GM18498 (cell line): ENCODE data around the gene CELF1.
"Not testable (repeated sequence)": the region's sequence is repeated elsewhere in the genome, so short reads cannot be mapped to it uniquely, and the experiment has no call there.

ENCODE experiments used
- ATAC-seq: cut with Tn5 transposase; IDR thresholded peaks from one replicate; pipeline ENCODE4 v1.9.1; 2021; ENCODE audit warnings: mild to moderate bottlenecking, moderate library complexity; ENCODE audit not compliant: unreplicated experiment

CELF1 gene

DNA sequence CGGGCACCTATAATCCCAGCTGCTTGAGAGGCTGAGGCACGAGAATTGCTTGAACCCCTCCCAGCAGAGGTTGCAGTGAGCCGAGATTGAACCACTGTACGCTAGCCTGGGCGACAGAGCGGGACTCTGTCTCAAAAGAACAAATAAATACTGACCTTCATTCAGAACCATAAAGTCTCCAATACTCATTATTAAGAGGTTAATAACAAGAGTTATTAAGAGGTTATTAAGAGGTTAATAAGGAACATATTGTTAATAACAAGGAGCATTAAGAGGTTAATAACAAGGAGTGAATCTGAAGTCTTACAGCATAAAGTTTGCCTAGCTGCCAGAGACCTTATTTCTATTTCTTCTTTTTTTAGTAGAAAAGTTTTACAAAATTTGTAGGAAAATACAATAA, 7.6 kb downstream of the CELF1 start:
- no peak for ATAC-seq

DNA sequence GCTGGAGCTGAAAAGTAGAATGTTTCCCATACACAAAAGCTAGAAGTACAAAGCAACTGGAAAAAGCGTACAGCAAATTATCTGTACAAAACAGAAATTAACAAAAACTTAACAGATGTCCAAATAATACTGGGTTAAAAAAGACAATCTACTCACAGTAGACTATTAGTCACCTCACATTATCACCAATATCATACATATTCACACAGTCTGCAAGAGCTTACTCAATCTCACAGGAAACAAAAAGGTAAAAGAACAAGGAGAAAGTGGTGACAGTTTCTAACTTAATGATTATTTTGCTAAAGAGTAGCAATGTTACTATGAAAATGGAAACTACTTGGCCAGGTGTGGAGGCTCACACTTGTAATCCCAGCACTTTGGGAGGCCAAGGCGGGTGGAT, 11.9 kb downstream of the CELF1 start:
- no peak for ATAC-seq

- no peak for ATAC-seq
These were observed 13.3 kb downstream of the CELF1 start for GRCh38 chr11:47539681-47540039.

GRCh38 chr11:47538741-47539565, 14.0 kb downstream of the CELF1 start:
- no peak for ATAC-seq

DNA sequence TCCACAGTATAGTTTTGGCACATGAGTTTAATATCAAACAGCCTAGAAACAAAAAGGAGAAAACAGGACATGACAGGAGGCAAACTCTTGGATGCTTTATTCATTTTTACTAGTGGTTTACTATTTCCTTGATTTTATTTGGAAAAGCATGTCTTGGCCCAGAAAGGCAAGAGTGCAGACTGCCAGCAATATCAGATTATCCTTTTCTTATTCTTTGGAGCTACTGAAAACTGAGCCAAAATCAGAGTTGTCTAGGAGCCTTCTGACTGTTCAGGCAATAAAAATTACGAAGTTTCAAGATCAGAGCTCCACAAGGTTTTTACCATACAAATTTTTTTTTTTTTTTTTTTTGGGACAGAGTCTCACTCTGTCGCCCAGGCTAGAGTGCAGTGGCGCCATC, 16.0 kb downstream of the CELF1 start:
- no peak for ATAC-seq

DNA sequence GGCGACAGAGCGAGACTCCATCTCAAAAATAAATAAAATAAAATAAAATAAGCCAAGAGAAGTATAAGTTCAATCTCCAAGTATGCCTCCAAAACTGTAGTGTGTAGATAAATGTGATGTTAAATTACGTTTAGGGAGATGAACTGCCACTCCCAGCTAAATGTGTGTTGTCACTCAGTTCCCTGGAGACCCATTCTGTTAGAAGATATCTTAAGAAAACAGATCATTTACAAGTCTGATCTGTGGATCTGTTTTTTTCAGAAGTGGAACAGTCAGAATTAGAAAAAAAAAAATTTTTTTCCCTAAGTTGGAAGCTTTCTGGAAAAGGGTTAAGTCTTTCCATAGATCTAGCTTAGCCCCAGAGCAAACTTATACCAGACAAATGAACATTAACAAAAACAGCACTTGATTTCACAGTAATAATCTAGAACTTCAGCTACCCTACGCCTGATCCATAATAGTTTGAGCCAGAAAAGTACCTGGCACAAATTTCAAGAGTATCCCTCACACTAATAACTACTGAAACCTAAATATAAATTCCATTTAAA, 18.2 kb downstream of the CELF1 start:
- no peak for ATAC-seq

DNA sequence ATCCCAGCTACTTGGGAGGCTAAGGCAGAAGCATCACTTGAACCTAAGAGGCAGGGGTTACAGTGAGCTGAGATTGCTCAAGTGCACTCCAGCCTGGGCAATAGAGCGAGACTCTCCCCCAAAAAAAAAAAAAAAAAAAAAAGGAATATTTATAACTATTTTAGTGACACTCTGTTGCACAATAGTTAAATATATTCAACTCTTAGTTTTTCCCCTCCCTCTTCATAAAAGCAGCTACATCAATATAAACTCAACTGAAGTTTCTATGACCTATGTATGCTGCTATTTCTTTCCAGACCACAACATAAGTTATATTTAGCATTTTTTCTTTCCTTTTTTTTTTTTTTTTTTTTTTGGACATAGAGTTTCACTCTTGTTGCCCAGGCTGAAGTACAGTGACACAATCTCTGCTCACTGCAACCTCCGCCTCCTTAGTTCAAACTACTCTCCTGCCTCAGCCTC, 19.2 kb downstream of the CELF1 start:
- no peak for ATAC-seq

DNA sequence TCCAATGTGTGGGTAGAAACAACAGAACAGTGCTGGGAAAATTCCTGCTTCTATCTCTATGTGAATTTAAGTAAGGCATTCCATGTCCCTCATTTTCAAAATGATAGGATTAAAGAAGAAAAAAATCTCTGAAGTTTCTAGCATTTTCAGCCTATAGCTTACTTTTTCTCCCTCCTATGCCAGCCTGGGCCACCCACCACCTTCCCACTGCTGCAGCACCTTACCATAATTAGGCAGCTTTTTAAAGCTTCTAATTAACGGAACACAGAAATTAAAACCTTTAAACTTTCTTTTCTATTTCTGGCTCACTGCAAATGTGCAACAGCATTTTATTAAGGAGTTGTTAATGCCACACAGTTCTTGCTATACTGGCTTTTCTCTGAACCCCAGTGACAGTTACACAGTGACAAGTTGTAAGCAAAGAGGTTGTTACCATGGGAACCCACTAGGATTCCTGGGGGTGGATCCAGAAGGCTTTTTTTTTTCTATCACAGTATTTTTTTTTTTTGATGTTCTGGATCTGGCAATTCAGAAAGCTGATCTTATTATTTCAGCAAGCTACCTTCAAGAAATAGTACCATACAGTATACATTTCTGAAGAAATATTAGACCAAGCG, 20.2 kb downstream of the CELF1 start:
- ATAC-seq = no peak

DNA sequence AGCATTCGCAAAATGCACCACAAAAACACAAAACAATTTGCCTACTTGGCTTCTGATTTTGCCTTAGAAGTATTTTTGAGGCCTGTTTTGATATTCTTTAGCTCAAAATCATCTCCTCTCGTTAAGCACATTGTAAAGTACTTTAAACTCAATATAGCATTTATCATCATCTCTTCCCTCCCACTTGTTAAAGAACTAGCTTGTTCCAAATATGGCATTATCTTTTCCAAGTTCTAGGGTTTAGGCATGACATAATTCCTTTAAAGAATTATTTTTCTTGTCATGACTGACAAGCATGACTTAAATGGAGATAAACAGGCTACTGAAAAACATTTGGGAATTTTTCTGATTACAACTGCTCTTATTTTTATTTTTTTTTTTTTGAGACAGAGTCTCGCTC, 21.3 kb downstream of the CELF1 start:
- no peak for ATAC-seq

DNA sequence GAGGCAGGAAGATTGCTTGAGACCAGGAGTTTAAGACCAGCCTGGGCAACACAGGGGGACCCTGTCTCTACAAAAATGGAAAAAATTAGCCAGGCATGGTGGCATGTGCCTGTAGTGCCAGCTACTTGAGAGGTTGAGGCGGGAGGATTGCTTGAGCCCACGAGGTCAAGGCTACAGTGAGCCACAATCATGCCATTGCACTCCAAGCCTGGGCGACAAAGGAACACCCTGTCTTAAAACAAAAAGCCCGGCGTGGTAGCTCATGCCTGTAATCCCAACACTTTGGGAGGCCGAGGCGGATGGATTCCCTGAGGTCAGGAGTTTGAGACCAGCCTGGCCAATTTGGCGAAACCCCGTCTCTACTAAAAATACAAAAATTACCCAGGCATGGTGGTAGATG, 22.2 kb downstream of the CELF1 start:
- not testable (repeated sequence) for ATAC-seq

DNA sequence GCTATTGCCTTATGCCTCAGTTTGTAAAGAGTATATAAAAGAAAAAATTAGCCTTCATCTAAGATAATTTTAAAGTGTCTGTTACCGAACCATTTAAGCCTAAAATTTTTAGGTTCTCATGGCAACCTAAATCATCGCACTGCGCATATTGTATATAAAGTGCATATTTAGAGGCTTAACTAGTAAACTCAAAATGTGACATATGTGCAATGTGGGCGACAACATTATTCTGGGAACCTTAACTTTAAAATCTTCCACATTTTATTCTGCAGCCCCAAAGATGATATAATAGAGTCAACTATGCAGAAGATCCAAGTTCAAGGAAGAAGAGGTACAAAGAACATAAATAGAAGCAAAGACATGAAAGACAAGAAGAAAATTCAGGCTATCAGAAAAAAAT, 23.0 kb downstream of the CELF1 start:
- ATAC-seq = no peak

GRCh38 chr11:47527186-47527585, 25.7 kb downstream of the CELF1 start:
- ATAC-seq = no peak

GRCh38 chr11:47526032-47526431, 26.9 kb downstream of the CELF1 start:
- not testable (repeated sequence) for ATAC-seq

DNA sequence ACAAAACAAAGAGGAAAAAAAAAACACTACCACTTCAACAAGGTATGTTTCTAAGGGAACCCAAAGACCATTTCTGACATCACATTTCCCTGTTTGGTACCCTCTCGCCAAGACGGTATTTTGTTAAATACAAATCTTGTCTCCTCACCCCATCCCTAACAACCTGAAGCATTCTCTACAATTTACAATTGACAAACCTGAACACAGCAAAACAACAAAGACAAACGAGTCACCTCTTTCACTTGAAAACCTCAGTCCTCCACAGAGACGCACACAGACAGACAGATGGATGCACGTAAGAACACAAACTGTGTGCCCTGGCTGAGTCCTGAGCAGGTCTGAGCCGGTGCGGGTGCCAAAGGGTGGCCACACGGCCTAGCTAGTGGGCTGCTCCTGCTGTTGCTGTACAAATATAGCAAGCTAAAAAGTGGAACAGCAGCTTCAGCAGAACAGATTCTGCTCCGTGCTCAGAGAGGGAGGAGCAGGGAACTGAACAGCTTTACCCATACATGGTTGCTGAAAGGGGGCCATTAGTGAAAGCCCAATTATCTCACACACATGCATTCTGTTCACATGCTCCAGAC, 28.5 kb downstream of the CELF1 start:
- ATAC-seq = peak; percentile 29

DNA sequence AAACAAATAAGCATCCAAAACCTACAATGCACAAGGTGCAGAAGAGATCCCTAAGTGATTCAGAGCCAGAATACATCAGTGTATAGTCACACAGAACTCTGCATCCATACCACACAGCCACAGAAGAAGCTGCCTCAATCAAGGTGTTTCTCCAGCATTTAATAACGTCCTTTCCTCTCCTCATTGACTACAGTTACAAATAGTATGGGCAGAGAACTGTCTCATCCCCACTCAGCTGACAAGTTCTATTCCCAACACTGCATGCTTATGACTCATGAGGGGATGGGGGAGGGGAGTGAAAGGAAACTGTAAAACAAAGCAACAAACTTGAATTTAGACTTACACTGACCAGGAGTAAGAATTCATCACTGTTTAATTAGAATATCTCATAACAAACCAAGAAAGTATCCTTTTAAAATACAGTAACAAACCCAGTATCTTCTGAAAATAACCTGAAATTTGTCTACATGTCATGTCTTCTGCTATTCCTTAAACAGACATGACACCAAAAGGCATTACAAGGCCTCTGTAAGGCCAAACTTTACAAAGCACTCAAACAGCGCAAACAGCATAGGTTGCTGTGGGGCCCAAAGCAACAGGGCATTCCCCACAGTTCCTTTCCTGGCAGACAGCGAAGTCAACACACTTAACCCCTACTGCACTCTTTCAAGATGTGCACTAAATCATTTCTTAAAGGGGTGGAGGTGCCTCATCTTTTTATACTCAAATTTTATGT, 29.3 kb downstream of the CELF1 start:
- ATAC-seq = peak; percentile 58

DNA sequence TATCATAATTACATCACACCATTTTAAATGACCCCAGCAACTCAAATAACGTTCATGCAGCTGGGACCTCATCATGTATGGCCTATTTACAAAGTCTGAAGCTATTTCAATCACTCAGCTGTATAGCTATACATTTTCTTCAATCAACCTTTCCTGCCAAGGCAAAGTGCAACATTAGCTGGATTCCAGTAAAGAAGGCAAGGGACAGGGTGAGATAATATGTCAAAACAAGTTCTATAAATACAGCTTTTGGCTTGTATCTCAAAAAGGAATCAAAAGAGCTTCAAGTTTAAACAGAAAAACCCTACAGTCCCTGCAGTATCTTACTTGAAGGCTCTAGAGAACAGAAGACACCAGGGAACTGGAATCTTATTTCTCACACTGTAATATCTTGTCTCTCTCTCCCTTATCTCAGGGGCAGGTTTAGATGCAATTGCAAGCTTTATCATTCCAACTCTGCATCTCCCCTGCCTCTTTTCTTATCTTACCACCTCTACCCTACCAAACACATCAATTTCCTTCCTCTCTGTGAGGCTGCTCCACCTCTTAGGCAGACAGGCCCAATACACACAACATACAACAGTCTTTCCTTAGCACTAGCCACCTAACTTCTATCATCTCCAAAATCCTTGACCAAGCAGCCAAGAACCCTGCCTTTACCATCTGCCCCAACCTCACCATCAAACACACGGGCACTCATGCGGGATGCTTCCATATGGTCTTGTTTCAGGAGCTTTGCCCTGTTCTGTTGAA, 34.5 kb downstream of the CELF1 start:
- ATAC-seq = no peak

- no peak for ATAC-seq
These were observed 35.7 kb downstream of the CELF1 start for GRCh38 chr11:47516984-47517853.

GRCh38 chr11:47516155-47516554, 36.8 kb downstream of the CELF1 start:
- ATAC-seq = no peak

DNA sequence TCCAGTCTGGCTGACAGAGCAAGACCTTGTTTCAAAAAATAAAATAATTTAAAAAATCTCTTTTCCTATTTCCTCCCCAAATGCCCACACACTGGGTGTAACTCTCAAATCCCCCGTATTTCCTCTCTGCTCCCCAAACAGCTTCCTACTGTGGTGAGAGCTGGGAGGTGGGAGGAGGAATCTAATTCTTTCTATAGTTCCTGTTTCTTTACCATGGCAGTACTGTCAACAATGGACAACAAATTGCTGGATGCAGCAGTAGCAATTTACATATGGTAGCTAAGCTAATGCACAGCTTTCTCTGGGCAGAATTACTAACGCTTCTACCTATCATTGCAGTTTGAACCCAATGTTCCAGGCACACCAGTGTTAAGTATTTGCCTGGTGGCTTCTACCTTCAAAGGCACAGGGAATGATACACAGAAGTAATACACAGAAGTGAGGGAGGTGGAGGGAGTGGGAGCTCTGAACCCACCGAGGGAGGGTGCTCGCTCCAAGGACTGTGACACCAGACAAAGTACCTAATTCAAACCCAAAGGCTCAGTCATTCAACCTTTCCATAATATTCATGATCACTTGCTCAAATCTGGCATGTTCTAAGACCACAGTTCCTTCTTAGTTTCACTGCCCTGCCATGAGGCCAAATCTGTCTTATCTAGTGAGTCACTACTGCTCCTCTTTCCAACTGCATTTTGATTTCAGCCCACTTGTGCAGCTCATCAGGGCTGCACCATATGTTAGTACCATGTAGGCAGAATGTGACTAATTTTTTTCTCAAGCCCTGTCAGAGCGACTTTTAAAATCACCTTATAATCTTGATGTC, 37.9 kb downstream of the CELF1 start:
- ATAC-seq = peak; percentile 50
